Activated CD8-positive, alpha-beta T cell treated with anti-CD3 and anti-CD28 coated beads, Interleukin-2, amount 10 ng/mL, durations not matched to agents 7 days and 5 days (primary cell): ENCODE measurements around the gene CPAMD8. TPM values are rescaled to one million over a fixed set of nuclear protein-coding genes. Genes with fewer than 3 reads are reported as not detected.
"Not testable (repeated sequence)": the region's sequence is repeated elsewhere in the genome, so short reads cannot be mapped to it uniquely, and the experiment has no call there.

Source experiments
- ATAC-seq: fragments of 150-1000 bp; cut with Tn5 transposase; one replicate; pipeline ENCODE4 v1.10.0; 2021; ENCODE audit warnings: moderate library complexity
- CTCF ChIA-PET: fragments of 350-600 bp; sonication (Branson Sonifier 250); formaldehyde crosslinking; loops from one replicate; lab custom pipeline; 2021; ENCODE audit warnings: antibody characterized with exemption; lab: Charles Lee
- POLR2A ChIA-PET: fragments of 350-600 bp; sonication (Branson Sonifier 250); formaldehyde crosslinking; loops from one replicate; lab custom pipeline; 2021; ENCODE audit warnings: antibody characterized with exemption; lab: Charles Lee
- DNase-seq: peaks from one replicate; pipeline ENCODE4 v3.0.0-alpha.2; 2020
- H3K27ac Mint-ChIP-seq: one replicate; pipeline ENCODE4 v1.8.0; 2021; ENCODE audit warnings: mild to moderate bottlenecking, mixed read lengths
- H3K27me3 Mint-ChIP-seq: one replicate; pipeline ENCODE4 v1.8.0; 2021; ENCODE audit warnings: low read depth, mixed read lengths
- H3K36me3 Mint-ChIP-seq: one replicate; pipeline ENCODE4 v1.8.0; 2021; ENCODE audit warnings: low read depth, mixed read lengths
- H3K4me1 Mint-ChIP-seq: one replicate; pipeline ENCODE4 v1.8.0; 2021; ENCODE audit warnings: low read depth, mixed read lengths
- H3K4me3 Mint-ChIP-seq: one replicate; pipeline ENCODE4 v1.8.0; 2021; ENCODE audit warnings: mild to moderate bottlenecking, mixed read lengths
- H3K9me3 Mint-ChIP-seq: one replicate; pipeline ENCODE4 v1.8.0; 2022; ENCODE audit warnings: mixed read lengths; ENCODE audit not compliant: insufficient read depth
- total RNA-seq, 2 experiments: library from RNA; stranded (reverse); gene quantifications; one replicate each; pipeline ENCODE4 v1.2.3, GENCODE V29; 2021

Gene CPAMD8
- total RNA-seq, 2 experiments from 2014 or later, result 0.11 to 0.13 TPM

DNA sequence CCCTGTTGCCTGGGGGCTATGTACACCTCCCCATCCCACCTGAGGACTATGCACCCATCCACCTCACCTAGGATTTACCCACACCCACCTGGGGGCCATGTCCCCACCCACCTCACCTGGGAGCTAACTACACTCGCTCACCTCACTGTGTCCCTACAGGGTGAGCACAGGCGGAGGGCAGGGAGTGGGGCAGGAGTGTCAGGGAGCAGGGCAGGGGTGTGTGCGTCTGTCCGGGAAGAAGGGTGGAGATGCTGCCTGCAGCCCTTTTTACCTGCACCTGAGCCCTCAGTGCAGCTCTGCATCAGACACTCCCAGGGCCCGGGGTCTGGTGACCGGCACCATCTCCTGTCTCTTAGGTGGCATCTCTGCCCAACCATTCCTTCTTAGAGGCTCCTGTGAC lies 10.6 kb upstream of the CPAMD8 start:
- no peak for DNase-seq
- no peaks in the 10 kb centered on the region for H3K9me3 Mint-ChIP-seq
- peaks cover 4% of the 10 kb centered on the region for H3K27me3 Mint-ChIP-seq
- POLR2A ChIA-PET, result no interaction called here
- H3K4me3 Mint-ChIP-seq, result no peak overlapping the region
- CTCF ChIA-PET, result no interaction called here
- no peaks in the 10 kb centered on the region for H3K36me3 Mint-ChIP-seq
- H3K4me1 Mint-ChIP-seq, result no peaks in the 10 kb centered on the region
- no peak for ATAC-seq
- H3K27ac Mint-ChIP-seq, result no peak overlapping the region

DNA sequence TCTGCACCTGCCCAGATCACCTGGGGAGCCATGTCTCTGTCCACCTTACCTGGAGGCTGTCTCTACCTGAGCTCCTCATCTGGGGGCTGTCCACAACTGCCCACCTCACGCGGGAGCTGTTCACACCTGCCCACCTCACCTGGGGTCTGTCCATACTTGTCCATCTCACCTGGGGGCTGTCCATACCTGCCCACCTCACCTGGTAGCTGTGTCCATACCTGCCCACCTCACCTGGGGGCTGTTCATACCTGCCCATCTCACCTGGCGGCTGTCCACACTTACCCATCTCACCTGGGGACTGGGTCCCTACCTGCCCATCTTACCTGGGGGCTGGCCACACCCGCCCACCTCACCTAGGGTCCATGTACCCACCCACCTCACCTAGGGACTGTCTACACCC lies 10.0 kb upstream of the CPAMD8 start:
- H3K9me3 Mint-ChIP-seq, result no peaks in the 10 kb centered on the region

DNA sequence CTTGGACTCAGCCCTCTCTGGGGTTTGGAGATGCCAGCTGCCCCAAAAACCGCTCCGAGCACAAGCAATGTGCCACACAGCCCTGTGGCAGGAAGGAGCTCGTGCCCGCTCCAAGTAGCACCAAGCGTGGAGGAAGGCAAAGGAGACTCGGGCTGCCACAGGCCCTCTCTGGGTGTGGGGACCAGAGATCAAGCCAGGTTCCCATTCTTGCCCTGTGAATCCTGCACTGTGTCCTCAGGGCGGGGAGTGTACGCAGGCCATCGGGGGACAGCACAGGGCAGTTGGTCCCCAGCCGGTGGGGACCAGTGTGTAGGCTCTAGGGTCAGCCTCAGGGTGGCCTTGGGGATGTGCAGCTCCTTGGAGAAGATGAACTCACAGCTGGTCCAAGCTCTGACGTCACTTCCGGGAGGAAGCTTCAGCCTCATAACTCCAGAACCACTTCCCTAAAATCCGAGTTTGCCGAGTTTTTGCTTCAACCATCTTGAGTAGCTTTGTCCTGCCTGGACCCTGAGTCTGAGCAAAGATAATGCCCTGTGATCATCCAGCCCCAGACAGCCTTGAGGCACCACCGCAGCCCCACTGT lies 9.3 kb upstream of the CPAMD8 start:
- ChIA-PET POLR2A (no interaction called here), CTCF (no interaction called here)
- ATAC-seq, result no peak
- Mint-ChIP-seq H3K27ac (no peak overlapping the region), H3K9me3 (no peaks in the 10 kb centered on the region), H3K4me1 (no peaks in the 10 kb centered on the region), H3K27me3 (peaks cover 5% of the 10 kb centered on the region), H3K36me3 (no peaks in the 10 kb centered on the region), H3K4me3 (no peak overlapping the region)
- no peak for DNase-seq

More for the DNA sequence above, 10.0 kb upstream of the CPAMD8 start:
- DNase-seq, result no peak
- Mint-ChIP-seq H3K27ac (no peak overlapping the region), H3K4me1 (no peaks in the 10 kb centered on the region), H3K27me3 (peaks cover 5% of the 10 kb centered on the region), H3K4me3 (no peak overlapping the region), H3K36me3 (no peaks in the 10 kb centered on the region)
- CTCF ChIA-PET, result no interaction called here
- POLR2A ChIA-PET, result no interaction called here
- no peak for ATAC-seq

DNA sequence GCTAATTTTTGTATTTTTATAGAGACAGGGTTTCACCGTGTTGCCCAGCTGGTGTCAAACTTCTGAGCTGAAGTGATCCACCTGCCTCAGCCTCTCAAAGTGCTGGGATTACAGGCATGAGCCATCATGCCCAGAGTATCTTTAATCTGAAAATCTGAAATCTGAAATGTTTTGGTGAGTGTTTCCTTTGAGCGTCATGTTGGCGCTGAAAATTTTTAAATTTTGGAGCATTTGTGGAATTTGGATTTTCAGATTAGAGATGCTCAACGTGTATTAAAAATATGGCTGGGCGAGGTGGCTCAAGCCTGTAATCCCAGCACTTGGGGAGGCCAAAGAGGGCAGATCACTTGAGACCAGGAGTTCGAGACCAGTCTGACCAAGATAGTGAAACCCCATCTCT lies 5.1 kb upstream of the CPAMD8 start:
- POLR2A ChIA-PET, result no interaction called here
- Mint-ChIP-seq H3K27ac (no peak overlapping the region), H3K4me1 (no peaks in the 10 kb centered on the region), H3K27me3 (peaks cover 19% of the 10 kb centered on the region), H3K9me3 (no peaks in the 10 kb centered on the region), H3K36me3 (no peaks in the 10 kb centered on the region), H3K4me3 (no peak overlapping the region)
- CTCF ChIA-PET, result no interaction called here
- DNase-seq (no peak), ATAC-seq (no peak)

DNA sequence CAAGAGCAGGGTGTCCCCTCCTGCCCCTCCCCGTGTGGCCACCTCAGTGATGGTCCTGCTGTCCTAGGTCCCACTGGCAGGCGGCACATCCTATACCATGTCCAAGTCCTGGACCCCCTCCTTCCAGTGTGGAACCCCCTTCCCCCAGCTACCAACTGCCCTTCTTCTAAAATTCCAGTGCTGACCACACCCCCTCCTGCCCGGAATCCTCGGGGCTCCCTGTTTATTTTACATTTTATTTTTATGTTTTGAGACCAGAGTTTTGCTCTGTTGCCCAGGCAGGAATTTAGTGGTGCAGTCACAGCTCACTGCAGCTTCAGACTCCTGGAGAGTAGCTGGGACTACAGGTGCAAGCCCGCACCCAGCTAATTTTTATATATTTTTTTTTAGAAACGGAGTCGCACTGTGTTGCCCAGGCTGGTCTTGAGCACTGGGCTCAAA lies 945 bp upstream of the CPAMD8 start:
- Mint-ChIP-seq H3K4me3 (no peak overlapping the region), H3K27ac (no peak overlapping the region), H3K36me3 (no peaks in the 10 kb centered on the region), H3K27me3 (peaks cover 45% of the 10 kb centered on the region), H3K9me3 (peaks cover 8% of the 10 kb centered on the region), H3K4me1 (no peaks in the 10 kb centered on the region)
- CTCF ChIA-PET, result no interaction called here
- POLR2A ChIA-PET, result interaction anchor here (0.6 kb wide), 1 partner anchor 469 kb away, joined by 3 read pairs; no protein-coding TSS in a partner anchor
- no peak for ATAC-seq
- DNase-seq, result no peak

DNA sequence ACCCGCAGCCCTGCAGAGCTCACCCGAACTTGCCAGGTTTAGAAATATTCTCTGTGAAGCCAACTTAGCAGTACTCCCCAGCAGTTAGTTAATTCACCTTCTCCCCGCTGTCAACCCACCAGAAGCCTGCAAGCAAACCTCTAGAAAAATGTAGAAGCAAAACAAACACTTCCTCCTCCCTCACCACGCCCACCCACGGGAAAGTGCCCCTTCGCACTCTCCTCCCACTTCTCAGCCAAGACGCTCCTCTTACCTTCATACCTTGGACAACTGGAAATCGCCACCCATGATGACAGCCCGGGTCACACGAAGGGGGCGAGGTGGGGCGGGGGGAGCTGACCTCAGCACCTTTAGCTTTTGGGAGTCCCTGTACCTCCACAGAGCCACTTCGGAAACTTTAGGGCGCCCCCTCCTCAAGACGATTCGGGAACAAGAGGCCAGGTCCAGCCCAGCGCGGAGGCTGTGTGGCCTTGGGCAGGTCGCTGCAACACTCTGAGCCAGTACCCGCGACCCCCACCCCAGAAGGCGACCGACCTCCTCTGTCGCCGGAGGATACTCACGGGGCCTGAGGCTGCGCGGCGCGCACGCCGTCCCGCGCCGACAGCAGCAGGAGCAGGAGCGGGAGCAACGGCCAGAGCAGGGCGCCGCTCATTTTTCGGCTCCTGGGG lies 485 bp downstream of the CPAMD8 start:
- Mint-ChIP-seq H3K4me3 (no peak overlapping the region), H3K4me1 (no peaks in the 10 kb centered on the region), H3K36me3 (no peaks in the 10 kb centered on the region), H3K9me3 (peaks cover 13% of the 10 kb centered on the region), H3K27ac (no peak overlapping the region), H3K27me3 (peaks cover 42% of the 10 kb centered on the region)
- ATAC-seq (no peak), DNase-seq (no peak)
- CTCF ChIA-PET, result no interaction called here
- POLR2A ChIA-PET, result interaction anchor here (0.6 kb wide), 1 partner anchor 31 kb away, joined by 3 read pairs; no protein-coding TSS in a partner anchor

DNA sequence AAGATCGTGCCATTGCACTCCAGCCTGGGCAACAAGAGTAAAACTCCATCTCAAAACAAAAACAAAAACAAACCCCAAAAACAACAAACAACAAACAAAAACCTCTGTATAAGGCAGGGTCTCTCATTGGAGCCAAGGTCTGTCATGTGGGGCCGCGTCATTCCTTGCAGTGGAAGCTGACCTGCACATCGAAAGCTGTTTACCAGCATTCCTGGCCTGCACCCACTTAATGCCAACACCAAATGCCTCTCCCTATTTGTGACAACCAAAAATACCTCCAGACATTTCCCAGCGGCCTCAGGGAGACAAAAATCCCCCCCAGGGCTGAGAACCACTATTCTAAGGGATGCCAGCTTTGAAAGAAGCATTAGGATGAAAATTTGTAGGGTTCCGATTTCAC lies 1.2 kb downstream of the CPAMD8 start:
- Mint-ChIP-seq H3K27ac (no peak overlapping the region), H3K4me1 (no peaks in the 10 kb centered on the region), H3K9me3 (peaks cover 13% of the 10 kb centered on the region), H3K27me3 (peaks cover 42% of the 10 kb centered on the region), H3K36me3 (no peaks in the 10 kb centered on the region), H3K4me3 (no peak overlapping the region)
- ATAC-seq (no peak), DNase-seq (no peak)
- ChIA-PET POLR2A (no interaction called here), CTCF (no interaction called here)

DNA sequence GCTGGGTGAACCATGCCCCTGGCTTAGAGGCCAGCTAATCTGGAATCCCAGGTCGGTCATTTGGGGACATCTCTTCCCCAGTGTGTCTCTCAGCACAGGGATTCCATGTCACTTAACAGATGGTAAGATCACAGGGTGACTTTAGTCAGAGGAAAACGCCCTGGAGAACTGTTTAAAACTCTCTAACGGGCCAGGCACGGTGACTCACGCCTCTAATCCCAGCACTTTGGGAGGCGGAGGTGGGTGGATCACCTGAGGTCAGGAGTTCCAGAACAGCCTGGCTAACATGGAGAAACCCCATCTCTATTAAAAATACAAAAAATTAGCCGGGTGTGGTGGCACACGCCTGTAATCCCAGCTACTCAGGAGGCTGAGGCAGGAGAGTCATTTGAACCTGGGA lies 1.7 kb downstream of the CPAMD8 start:
- peaks cover 42% of the 10 kb centered on the region for H3K27me3 Mint-ChIP-seq
- POLR2A ChIA-PET, H3K36me3 Mint-ChIP-seq, H3K4me3 Mint-ChIP-seq, H3K4me1 Mint-ChIP-seq, CTCF ChIA-PET, H3K27ac Mint-ChIP-seq, DNase-seq, ATAC-seq: not testable (repeated sequence)
- peaks cover 13% of the 10 kb centered on the region for H3K9me3 Mint-ChIP-seq

DNA sequence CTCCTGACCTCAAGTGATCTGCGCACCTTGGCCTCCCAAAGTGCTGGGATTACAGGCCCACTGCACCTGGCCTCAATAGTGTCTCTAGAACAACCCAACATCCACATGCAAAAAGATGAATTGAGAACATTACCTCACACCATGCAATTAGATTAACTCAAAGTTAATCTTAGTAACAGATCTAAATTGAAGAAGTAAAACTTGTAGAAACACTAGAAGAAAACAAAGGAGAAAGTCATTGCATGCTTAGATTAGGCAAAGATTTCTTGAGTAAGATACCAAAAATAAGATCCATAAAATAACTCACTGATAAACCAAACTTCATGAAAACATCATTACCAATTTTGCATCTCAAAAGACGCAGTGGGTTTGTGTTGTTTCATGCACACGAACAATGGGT lies 2.8 kb downstream of the CPAMD8 start:
- CTCF ChIA-PET, result no interaction called here
- Mint-ChIP-seq H3K27ac (no peak overlapping the region), H3K36me3 (no peaks in the 10 kb centered on the region), H3K9me3 (peaks cover 13% of the 10 kb centered on the region), H3K4me3 (no peak overlapping the region), H3K4me1 (no peaks in the 10 kb centered on the region), H3K27me3 (peaks cover 41% of the 10 kb centered on the region)
- DNase-seq (no peak), ATAC-seq (no peak)
- POLR2A ChIA-PET, result no interaction called here

DNA sequence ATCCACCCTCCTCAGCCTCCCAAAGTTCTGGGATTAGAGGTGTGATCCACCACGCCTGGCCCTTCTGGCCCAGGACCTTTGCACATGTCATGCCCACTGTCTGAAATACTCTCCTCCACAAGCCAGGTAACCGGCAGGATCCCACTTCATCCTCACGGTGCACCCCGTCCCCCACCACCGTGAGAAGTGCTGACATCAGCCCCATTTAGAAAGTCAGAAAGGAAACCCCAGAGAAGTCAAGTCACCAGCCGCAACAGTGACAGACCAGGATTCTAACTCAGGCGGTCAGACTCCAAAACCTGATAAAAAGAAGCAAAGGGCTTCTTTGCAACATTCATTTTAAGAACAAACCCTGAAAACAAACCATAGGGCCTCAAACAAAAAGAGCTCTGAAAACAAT lies 3.9 kb downstream of the CPAMD8 start:
- CTCF ChIA-PET, result no interaction called here
- no peak for ATAC-seq
- no peak for DNase-seq
- H3K36me3 Mint-ChIP-seq, result no peaks in the 10 kb centered on the region
- no peaks in the 10 kb centered on the region for H3K4me1 Mint-ChIP-seq
- peaks cover 13% of the 10 kb centered on the region for H3K9me3 Mint-ChIP-seq
- H3K27me3 Mint-ChIP-seq, result peaks cover 32% of the 10 kb centered on the region
- POLR2A ChIA-PET, result no interaction called here
- no peak overlapping the region for H3K4me3 Mint-ChIP-seq
- no peak overlapping the region for H3K27ac Mint-ChIP-seq

DNA sequence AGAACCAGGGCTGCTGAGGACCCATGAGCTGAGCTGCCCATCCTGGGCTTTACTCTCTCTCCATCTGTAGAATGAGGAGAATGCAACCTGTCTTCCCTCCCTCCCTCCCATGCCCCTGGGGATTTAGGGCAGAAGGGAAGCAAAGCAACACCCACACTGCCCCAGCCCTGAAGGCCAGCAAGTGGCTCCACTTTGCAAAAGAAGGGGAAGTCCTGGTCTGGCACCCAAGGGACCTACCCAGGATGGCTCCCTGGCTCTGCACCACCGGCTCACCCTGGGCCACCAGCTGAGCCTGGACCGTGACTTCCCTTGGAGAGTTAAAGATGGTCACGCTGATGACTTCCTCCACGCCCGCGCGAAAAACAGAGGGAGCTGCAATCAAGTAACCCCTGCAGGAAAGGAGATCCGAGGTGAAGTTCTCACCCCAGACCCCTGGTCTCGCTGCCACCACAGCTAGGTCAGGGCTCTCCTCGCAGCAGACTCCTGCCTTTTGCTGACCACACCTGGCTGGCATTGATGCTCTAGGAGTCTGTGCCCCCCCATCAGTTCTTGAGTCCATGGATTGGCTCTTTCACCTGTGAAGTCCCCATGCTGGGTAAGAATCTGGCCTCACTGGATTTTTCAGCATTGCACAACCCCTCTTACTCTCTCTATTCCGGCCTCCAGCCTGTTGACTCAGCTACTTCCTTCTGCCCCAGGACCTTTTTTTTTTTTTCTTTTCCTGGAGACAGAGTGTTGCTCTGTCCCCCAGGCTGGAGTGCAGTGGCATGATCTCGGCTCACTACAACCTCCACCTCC lies 4.6 kb downstream of the CPAMD8 start:
- Mint-ChIP-seq H3K9me3 (peaks cover 13% of the 10 kb centered on the region), H3K4me1 (no peaks in the 10 kb centered on the region), H3K4me3 (no peak overlapping the region), H3K27me3 (peaks cover 28% of the 10 kb centered on the region), H3K27ac (no peak overlapping the region), H3K36me3 (no peaks in the 10 kb centered on the region)
- DNase-seq, result no peak
- ChIA-PET CTCF (no interaction called here), POLR2A (no interaction called here)
- no peak for ATAC-seq

DNA sequence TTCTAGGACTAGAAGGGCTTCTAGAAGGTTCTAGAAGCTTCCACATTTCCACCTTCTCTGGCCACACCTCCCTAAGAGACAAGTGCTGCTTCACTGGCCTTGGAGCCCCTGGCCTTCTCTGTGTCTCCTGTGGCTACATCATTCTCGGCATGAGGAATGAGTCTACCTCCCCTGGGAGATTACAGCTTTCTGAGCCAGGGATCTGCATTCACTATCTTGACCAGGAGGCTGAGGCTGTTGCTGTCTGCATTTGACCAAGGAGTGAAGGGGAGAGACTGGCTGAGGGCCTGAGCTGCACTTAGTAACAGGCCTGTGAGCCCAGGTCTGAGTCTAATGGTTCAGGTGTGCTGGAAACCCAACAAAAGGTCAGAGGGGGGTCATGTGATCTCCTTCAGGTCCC lies 5.3 kb downstream of the CPAMD8 start:
- H3K27me3 Mint-ChIP-seq, result peaks cover 28% of the 10 kb centered on the region
- DNase-seq (no peak), ATAC-seq (no peak)
- CTCF ChIA-PET, result no interaction called here
- no peak overlapping the region for H3K27ac Mint-ChIP-seq
- POLR2A ChIA-PET, result interaction anchor here (0.6 kb wide), 1 partner anchor 29 kb away, joined by 3 read pairs; no protein-coding TSS in a partner anchor
- H3K36me3 Mint-ChIP-seq, result no peaks in the 10 kb centered on the region
- no peak overlapping the region for H3K4me3 Mint-ChIP-seq
- H3K9me3 Mint-ChIP-seq, result peaks cover 13% of the 10 kb centered on the region
- H3K4me1 Mint-ChIP-seq, result no peaks in the 10 kb centered on the region
